WERI-Rb-1 (cell line): ENCODE results near the gene TSPAN17.

Experiments used
- DNase-seq: peaks from one replicate; pipeline ENCODE4 v3.0.0-alpha.2; 2020
- H3K27ac ChIP-seq: fragments of 250-450 bp; sonication (Bioruptor Pico); 2 replicates; pipeline ENCODE4 v1.5.1; 2020; ENCODE audit warnings: mild to moderate bottlenecking, moderate library complexity
- H3K27me3 ChIP-seq: fragments of 250-450 bp; sonication (Bioruptor Pico); 2 replicates; pipeline ENCODE4 v1.5.1; 2021; ENCODE audit warnings: mild to moderate bottlenecking, low read depth, moderate library complexity; ENCODE audit not compliant: insufficient read depth, severe bottlenecking
- H3K36me3 ChIP-seq: fragments of 250-450 bp; sonication (Bioruptor Pico); 2 replicates; pipeline ENCODE4 v1.5.1; 2020; ENCODE audit warnings: mild to moderate bottlenecking, moderate library complexity
- H3K4me3 ChIP-seq: 2 replicates; pipeline ENCODE4 v1.5.1; 2011; ENCODE audit warnings: low read depth, mild to moderate bottlenecking, control low read depth, low read length
- H3K9me3 ChIP-seq: fragments of 250-450 bp; sonication (Bioruptor Pico); 2 replicates; pipeline ENCODE4 v1.5.1; 2021; ENCODE audit warnings: mild to moderate bottlenecking, moderate library complexity; ENCODE audit not compliant: severe bottlenecking
- TF ChIP-seq, protein P1 (sequence below): IDR thresholded peaks from 2 replicates; pipeline ENCODE4 v1.5.1; 2011; ENCODE audit warnings: low read depth, mild to moderate bottlenecking, control low read depth, inconsistent platforms, low read length

Gene TSPAN17

DNA sequence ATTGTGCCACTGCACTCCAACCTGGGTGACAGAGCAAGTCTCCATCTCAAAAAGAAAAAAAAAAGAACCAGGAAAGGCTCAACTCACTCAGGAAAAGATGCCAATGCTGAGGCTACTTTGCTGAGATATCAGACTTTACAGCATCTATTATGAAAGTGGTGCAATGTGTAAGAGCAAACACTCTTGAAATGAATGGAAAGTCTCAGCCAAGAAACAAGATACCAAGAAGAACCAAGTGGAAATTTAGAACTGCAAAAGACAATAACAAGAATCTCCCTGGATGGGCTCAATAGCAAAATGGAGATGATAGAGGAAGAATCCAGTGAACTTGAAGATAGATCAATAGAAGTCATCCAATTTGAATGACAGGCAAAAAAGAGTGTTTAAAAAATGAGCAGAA is 37.7 kb downstream of the TSPAN17 start:
- H3K4me3 ChIP-seq = no peak overlapping the region
- DNase-seq = no peak
- TF ChIP-seq, protein P1, sequence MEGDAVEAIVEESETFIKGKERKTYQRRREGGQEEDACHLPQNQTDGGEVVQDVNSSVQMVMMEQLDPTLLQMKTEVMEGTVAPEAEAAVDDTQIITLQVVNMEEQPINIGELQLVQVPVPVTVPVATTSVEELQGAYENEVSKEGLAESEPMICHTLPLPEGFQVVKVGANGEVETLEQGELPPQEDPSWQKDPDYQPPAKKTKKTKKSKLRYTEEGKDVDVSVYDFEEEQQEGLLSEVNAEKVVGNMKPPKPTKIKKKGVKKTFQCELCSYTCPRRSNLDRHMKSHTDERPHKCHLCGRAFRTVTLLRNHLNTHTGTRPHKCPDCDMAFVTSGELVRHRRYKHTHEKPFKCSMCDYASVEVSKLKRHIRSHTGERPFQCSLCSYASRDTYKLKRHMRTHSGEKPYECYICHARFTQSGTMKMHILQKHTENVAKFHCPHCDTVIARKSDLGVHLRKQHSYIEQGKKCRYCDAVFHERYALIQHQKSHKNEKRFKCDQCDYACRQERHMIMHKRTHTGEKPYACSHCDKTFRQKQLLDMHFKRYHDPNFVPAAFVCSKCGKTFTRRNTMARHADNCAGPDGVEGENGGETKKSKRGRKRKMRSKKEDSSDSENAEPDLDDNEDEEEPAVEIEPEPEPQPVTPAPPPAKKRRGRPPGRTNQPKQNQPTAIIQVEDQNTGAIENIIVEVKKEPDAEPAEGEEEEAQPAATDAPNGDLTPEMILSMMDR = no peak
- H3K27me3 ChIP-seq = no peaks in the 10 kb centered on the region
- H3K9me3 ChIP-seq = no peaks in the 10 kb centered on the region
- no peaks in the 10 kb centered on the region for H3K36me3 ChIP-seq
- H3K27ac ChIP-seq = no peak overlapping the region

DNA sequence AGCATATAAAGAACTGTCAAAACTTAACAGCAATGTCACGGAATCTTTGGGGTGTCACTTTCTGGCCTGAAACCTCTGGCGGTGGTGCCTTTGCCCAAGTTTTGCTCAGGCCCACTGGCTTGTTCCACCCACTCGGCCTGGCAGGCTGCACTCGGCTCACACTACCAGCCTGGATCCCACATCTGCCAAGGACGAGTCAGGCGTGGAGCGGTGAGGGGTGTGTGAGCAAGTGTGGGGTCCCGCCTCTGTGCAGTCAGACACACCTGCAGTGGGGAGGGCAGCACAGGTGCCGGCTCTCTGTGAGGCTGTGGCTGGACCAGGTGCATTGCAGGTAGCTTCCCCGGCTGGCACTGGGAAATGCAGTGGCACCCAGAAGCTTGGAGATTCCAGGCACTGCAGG is 40.0 kb downstream of the TSPAN17 start:
- Histone ChIP-seq H3K9me3 (no peaks in the 10 kb centered on the region), H3K27me3 (no peaks in the 10 kb centered on the region)
- DNase-seq = no peak

DNA sequence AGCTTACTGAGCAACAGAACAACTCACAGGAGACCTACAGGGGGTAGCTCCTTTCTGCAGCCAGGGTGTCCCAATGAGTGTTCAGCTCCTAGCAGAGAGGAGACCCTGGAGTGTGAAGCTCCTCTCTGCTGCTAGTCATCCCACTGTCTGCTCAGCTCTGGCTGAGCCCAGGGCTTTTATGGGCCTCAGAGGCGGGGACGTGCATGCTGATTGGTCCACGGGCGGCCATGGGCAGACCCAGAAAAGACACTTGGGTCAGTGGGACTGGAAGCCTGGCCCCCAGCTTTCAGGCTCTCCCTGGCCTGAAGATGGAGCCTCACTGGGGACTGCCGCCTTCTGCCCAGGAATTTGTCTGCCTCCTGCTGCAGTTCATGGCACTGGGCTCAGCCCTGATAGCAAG is 40.6 kb downstream of the TSPAN17 start:
- H3K9me3 ChIP-seq = no peaks in the 10 kb centered on the region
- DNase-seq = no peak
- no peaks in the 10 kb centered on the region for H3K27me3 ChIP-seq
- H3K27ac ChIP-seq = no peak overlapping the region
- H3K36me3 ChIP-seq = no peaks in the 10 kb centered on the region
- TF ChIP-seq, protein P1 = no peak
- no peak overlapping the region for H3K4me3 ChIP-seq

More for the DNA sequence above, 40.0 kb downstream of the TSPAN17 start:
- Histone ChIP-seq H3K27ac (no peak overlapping the region), H3K4me3 (no peak overlapping the region), H3K36me3 (no peaks in the 10 kb centered on the region)
- TF ChIP-seq, protein P1 = no peak

DNA sequence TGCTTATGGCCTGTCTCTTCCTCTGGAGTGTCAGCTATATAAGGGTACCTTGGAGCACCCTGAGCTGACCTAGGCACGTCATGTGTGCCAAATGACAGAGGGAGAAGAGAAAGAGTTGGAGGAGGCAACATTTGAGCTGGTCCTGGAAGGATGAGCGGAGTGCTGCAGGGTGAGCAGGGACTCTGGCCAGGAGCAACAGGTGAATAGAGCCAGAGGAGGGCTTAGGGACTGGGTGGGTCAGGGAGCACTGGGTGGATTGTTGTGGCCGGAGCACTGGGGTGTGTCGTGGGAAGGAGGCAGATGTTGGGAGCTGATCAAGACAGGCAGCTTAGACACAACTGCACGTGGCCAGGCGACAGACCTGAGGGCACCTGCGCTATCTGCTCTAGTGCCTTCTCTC is 43.6 kb downstream of the TSPAN17 start:
- no peak for DNase-seq
- no peaks in the 10 kb centered on the region for H3K27me3 ChIP-seq
- no peak overlapping the region for H3K4me3 ChIP-seq
- TF ChIP-seq, protein P1 = no peak
- H3K9me3 ChIP-seq = no peaks in the 10 kb centered on the region
- H3K36me3 ChIP-seq = no peaks in the 10 kb centered on the region
- no peak overlapping the region for H3K27ac ChIP-seq

DNA sequence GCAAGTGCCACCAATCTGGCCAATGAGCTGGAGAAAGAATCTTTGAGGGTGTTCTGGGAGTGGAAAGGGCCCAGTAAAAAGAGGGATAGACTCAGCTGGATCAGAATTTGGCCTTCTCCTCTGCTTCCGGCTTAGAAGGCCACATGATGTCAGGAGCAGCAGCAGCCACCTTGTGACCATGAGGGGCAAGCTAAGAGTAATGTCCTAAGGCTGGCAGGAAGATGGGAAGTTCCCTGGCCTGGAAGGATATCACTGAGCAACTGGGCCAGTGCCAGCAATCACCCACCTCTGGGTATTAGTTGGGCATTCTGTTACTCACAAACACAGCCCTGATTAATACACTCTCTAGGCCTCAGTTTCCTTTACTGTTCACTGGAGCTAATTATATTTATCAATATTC is 44.2 kb downstream of the TSPAN17 start:
- Histone ChIP-seq H3K4me3 (no peak overlapping the region), H3K27ac (no peak overlapping the region), H3K27me3 (no peaks in the 10 kb centered on the region), H3K9me3 (no peaks in the 10 kb centered on the region), H3K36me3 (no peaks in the 10 kb centered on the region)
- no peak for DNase-seq
- TF ChIP-seq, protein P1 = no peak

DNA sequence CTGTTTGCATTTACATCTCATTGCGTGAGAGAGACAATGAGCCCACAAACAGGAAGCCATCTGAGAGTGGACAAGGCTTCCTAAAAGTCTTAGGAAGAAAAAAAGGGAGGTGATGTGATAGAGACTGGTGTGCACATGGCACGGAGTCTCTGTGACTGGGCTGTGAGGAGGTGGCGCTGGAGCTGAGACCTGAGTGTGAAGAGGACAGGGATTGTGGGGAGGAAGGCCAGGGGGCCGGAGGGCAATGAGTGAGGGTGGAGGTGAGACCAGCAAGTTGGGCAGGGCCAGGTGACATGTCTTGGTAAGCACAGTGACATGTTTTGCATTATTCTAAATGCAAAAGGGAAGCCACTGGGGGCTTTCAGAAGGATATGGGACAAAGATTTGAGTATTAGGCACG is 45.0 kb downstream of the TSPAN17 start:
- TF ChIP-seq, protein P1 = no peak
- DNase-seq = no peak
- Histone ChIP-seq H3K9me3 (no peaks in the 10 kb centered on the region), H3K27ac (no peak overlapping the region), H3K36me3 (no peaks in the 10 kb centered on the region), H3K27me3 (no peaks in the 10 kb centered on the region), H3K4me3 (no peak overlapping the region)
